22Rv1 (cell line): ENCODE data around the gene HACD3.
"Not testable (repeated sequence)": the region's sequence is repeated elsewhere in the genome, so short reads cannot be mapped to it uniquely, and the experiment has no call there.

Experiments used
- CTCF ChIP-seq: fragments of 450-650 bp; IDR thresholded peaks from 2 replicates; pipeline ENCODE4 v1.5.1; 2017; ENCODE audit warnings: mild to moderate bottlenecking
- ZFX ChIP-seq: fragments of 450-650 bp; IDR thresholded peaks from 2 replicates; pipeline ENCODE4 v1.6.1; 2017; ENCODE audit warnings: antibody characterized with exemption, borderline replicate concordance

GRCh38 chr15:65549288-65549687 lies 19.0 kb downstream of the HACD3 start:
- not testable (repeated sequence) for TF ChIP-seq CTCF, ZFX
